ENCODE results near the gene MYBPC2. TPM values are rescaled to one million over a fixed set of nuclear protein-coding genes. Genes with fewer than 3 reads are reported as not detected.
A peak's percentile ranks its signal among the peaks of the same experiment; 100 is the strongest.

MYBPC2 gene
- total RNA-seq, 1 donor from 2014 or later = 1.4 TPM

DNA sequence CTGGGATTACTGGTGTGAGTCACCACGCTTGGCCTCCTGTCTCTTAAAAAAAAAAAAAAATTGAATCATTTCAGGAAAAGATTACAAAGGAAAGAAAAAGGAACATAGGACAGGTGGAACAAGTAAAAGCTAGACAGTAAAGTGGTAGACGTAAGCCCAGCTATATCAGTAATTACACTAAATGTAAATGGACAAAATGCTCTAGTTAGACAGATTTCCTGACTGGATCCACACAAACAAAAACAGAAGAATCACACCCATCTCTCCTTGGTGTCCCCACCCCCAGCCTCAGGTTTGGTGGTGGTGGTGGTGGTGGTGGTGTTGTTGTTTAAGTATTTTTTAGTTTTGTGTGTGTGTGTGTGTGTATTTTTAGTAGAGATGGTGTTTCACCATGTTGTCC lies 20.3 kb upstream of the MYBPC2 start:
- TF ChIP-seq, protein P1, sequence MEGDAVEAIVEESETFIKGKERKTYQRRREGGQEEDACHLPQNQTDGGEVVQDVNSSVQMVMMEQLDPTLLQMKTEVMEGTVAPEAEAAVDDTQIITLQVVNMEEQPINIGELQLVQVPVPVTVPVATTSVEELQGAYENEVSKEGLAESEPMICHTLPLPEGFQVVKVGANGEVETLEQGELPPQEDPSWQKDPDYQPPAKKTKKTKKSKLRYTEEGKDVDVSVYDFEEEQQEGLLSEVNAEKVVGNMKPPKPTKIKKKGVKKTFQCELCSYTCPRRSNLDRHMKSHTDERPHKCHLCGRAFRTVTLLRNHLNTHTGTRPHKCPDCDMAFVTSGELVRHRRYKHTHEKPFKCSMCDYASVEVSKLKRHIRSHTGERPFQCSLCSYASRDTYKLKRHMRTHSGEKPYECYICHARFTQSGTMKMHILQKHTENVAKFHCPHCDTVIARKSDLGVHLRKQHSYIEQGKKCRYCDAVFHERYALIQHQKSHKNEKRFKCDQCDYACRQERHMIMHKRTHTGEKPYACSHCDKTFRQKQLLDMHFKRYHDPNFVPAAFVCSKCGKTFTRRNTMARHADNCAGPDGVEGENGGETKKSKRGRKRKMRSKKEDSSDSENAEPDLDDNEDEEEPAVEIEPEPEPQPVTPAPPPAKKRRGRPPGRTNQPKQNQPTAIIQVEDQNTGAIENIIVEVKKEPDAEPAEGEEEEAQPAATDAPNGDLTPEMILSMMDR (IDR thresholded peaks at IDR 0.05) = no peak
- peaks cover 18% of the 10 kb centered on the region for H3K36me3 Mint-ChIP-seq (ENCODE audit: low read depth)
- no peaks in the 10 kb centered on the region for H3K27me3 Mint-ChIP-seq
- ChIA-PET POLR2A (interaction anchor here (0.7 to 1.3 kb wide), 3 partner anchors 29 to 68 kb away, joined by 3 to 5 read pairs (median 4); partner anchors contain the start of gene POLD1), CTCF (interaction anchor here (1.3 kb wide), 1 partner anchor 49 kb away, joined by 3 read pairs; no protein-coding TSS in a partner anchor)
- ATAC-seq (ENCODE audit: low read depth) (no peak), DNase-seq (no peak)
- intact Hi-C loops (cut with micrococcal nuclease) = no loop called here
- H3K9me3 Mint-ChIP-seq = no peaks in the 10 kb centered on the region
- H3K27ac Mint-ChIP-seq = peak overlapping the region; percentile 50
- H3K4me3 Mint-ChIP-seq = no peak overlapping the region
- H3K4me1 Mint-ChIP-seq = peaks cover 26% of the 10 kb centered on the region

DNA sequence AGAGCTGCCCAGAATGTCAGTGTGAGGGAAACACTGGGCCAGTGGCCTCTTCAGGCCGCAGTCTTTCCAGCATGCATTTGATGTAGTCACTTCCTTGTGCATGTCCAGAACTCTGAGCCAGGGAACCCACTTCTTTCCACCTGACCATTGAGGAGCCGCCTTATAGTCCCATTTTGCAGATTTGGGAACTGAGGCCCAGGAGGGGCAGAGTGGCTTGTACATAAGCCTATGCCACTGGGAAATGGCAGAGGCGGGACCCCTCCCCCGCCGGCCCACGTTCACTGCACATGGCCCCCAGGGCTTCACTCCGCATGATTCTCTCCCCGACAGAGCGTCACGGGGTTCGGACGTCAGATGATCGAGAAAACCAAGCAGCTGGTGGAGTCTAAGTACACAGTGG lies 19.6 kb upstream of the MYBPC2 start:
- H3K4me3 Mint-ChIP-seq = no peak overlapping the region
- DNase-seq (no peak), ATAC-seq (ENCODE audit: low read depth) (no peak)
- intact Hi-C loops (cut with micrococcal nuclease) = no loop called here
- no peaks in the 10 kb centered on the region for H3K9me3 Mint-ChIP-seq
- peak overlapping the region; percentile 35 for H3K27ac Mint-ChIP-seq
- peaks cover 18% of the 10 kb centered on the region for H3K36me3 Mint-ChIP-seq (ENCODE audit: low read depth)
- H3K4me1 Mint-ChIP-seq = peaks cover 26% of the 10 kb centered on the region
- no peaks in the 10 kb centered on the region for H3K27me3 Mint-ChIP-seq
- POLR2A ChIA-PET = no interaction called here
- CTCF ChIA-PET = interaction anchor here (1.3 kb wide), 1 partner anchor 48 kb away, joined by 3 read pairs; no protein-coding TSS in a partner anchor
- TF ChIP-seq, protein P1 (IDR thresholded peaks at IDR 0.05) = no peak

DNA sequence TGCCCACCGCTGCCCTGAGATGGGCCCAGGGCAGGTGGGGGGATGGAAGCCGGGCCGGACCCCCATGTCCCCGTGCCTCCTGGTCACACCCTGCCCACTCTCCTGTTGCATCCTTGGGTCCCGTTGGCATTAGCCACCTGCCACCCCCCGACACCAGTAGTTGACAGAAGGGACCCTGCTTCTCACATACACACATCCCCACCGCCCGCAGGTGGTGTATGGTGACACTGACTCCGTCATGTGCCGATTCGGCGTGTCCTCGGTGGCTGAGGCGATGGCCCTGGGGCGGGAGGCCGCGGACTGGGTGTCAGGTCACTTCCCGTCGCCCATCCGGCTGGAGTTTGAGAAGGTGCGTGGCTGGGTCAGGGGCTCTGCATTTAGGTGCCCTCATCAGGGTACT lies 19.2 kb upstream of the MYBPC2 start:
- ChIA-PET POLR2A (no interaction called here), CTCF (no interaction called here)
- Mint-ChIP-seq H3K27ac (no peak overlapping the region), H3K4me3 (no peak overlapping the region), H3K4me1 (peaks cover 29% of the 10 kb centered on the region), H3K36me3 (ENCODE audit: low read depth) (peaks cover 16% of the 10 kb centered on the region), H3K9me3 (no peaks in the 10 kb centered on the region), H3K27me3 (no peaks in the 10 kb centered on the region)
- intact Hi-C loops (cut with micrococcal nuclease) = no loop called here
- TF ChIP-seq, protein P1 (IDR thresholded peaks at IDR 0.05) = no peak
- DNase-seq (no peak), ATAC-seq (ENCODE audit: low read depth) (no peak)

DNA sequence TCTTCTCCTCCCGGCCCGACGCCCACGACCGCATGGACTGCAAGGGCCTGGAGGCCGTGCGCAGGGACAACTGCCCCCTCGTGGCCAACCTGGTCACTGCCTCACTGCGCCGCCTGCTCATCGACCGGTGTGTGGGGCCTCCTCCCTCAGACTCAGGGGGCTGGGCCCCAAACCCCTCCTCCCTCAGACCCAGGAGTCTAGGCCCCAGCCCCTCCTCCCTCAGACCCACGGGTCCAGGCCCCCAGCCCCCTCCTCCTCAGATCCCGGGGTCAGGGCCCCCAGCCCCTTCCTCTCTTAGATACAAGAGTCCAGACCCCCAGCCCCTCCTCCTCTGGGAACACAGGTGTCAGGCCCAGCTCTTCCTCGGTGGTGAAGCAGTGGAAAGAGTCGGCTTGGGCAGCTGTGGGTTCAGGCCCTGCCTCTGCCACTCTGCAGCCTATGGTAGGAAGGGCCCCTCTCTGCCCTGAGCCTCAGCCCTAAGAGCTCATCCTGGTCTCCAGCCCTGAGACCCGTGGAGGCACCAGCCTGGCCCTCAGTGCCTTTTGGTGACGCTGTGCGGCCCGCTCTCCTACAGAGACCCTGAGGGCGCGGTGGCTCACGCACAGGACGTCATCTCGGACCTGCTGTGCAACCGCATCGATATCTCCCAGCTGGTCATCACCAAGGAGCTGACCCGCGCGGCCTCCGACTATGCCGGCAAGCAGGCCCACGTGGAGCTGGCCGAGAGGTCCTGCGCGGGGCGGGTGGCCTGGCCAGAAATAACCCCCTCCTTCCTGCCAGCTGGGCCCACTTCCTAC lies 17.6 kb upstream of the MYBPC2 start:
- Mint-ChIP-seq H3K36me3 (ENCODE audit: low read depth) (peaks cover 19% of the 10 kb centered on the region), H3K27me3 (no peaks in the 10 kb centered on the region), H3K27ac (peak overlapping the region; percentile 95), H3K4me3 (peak overlapping the region; percentile 70), H3K4me1 (peaks cover 39% of the 10 kb centered on the region), H3K9me3 (no peaks in the 10 kb centered on the region)
- DNase-seq (peak; percentile 84), ATAC-seq (ENCODE audit: low read depth) (peak; percentile 32)
- ChIA-PET CTCF (interaction anchor here (0.6 to 1.4 kb wide), 14 partner anchors 13 to 267 kb away, joined by 3 to 16 read pairs (median 4); partner anchors contain the start of genes NAPSA, NR1H2 and POLD1), POLR2A (interaction anchor here (0.6 to 8.4 kb wide), 26 partner anchors 15 to 547 kb away, joined by 3 to 282 read pairs (median 5); partner anchors contain the start of genes JOSD2, KCNC3, MYBPC2 and NR1H2)
- intact Hi-C loops (cut with micrococcal nuclease) = loop anchor here (1.0 to 2.0 kb wide), 10 partner anchors 16 to 96 kb away; partner anchors contain the start of genes EMC10, GARIN5A, JOSD2 and KCNC3
- TF ChIP-seq, protein P1 (IDR thresholded peaks at IDR 0.05) = no peak

DNA sequence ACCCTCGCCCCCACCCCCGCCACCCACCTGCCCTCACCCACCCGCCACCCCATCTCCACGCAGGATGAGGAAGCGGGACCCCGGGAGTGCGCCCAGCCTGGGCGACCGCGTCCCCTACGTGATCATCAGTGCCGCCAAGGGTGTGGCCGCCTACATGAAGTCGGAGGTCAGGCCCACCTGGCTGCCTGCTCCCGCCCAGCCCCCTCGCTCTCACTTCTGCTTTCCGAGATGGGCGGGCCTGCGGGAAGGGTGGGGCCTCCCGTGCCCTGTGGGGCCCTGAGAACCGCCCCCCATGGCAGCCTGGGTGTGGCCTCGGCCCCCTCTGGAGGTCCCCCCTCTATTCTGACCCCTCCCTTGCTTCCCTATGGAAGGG lies 17.0 kb upstream of the MYBPC2 start:
- H3K36me3 Mint-ChIP-seq (ENCODE audit: low read depth) = peaks cover 20% of the 10 kb centered on the region
- intact Hi-C loops (cut with micrococcal nuclease) = loop anchor here (1.0 to 2.0 kb wide), 10 partner anchors 15 to 96 kb away; partner anchors contain the start of genes EMC10, GARIN5A, JOSD2 and KCNC3
- H3K9me3 Mint-ChIP-seq = no peaks in the 10 kb centered on the region
- ChIA-PET CTCF (interaction anchor here (0.6 to 1.4 kb wide), 13 partner anchors 12 to 268 kb away, joined by 3 to 16 read pairs (median 4); partner anchors contain the start of genes NAPSA, NR1H2 and POLD1), POLR2A (interaction anchor here (0.6 to 8.4 kb wide), 26 partner anchors 14 to 548 kb away, joined by 3 to 282 read pairs (median 5); partner anchors contain the start of genes JOSD2, KCNC3, MYBPC2 and NR1H2)
- H3K4me3 Mint-ChIP-seq = peak overlapping the region; percentile 70
- DNase-seq (peak; percentile 95), ATAC-seq (ENCODE audit: low read depth) (peak; percentile 63)
- H3K4me1 Mint-ChIP-seq = peaks cover 45% of the 10 kb centered on the region
- no peaks in the 10 kb centered on the region for H3K27me3 Mint-ChIP-seq
- TF ChIP-seq, protein P1 (IDR thresholded peaks at IDR 0.05) = no peak
- peak overlapping the region; percentile 95 for H3K27ac Mint-ChIP-seq
